ENCODE data around the gene CLSTN3.
"Not testable (repeated sequence)": the region's sequence is repeated elsewhere in the genome, so short reads cannot be mapped to it uniquely, and the experiment has no call there.

Gene CLSTN3

GRCh38 chr12:7150356-7150755 is 20.2 kb downstream of the CLSTN3 start:
- no peak for DNase-seq (ENCODE audit: low read depth in 1 of 2, low spot score in 1 of 2)

- DNase-seq (ENCODE audit: low read depth in 1 of 2, low spot score in 1 of 2): no peak
Measured at GRCh38 chr12:7150841-7151240, 20.7 kb downstream of the CLSTN3 start.

- DNase-seq (ENCODE audit: low read depth in 1 of 2, low spot score in 1 of 2): no peak
Measured at GRCh38 chr12:7151532-7151931, 21.4 kb downstream of the CLSTN3 start.

GRCh38 chr12:7152818-7153217 is 22.6 kb downstream of the CLSTN3 start:
- DNase-seq (ENCODE audit: low read depth in 1 of 2, low spot score in 1 of 2): no peak

GRCh38 chr12:7154042-7154441 is 23.9 kb downstream of the CLSTN3 start:
- no peak for DNase-seq (ENCODE audit: low read depth in 1 of 2, low spot score in 1 of 2)

- no peak for DNase-seq (ENCODE audit: low read depth in 1 of 2, low spot score in 1 of 2)
Measured at GRCh38 chr12:7154901-7155470, 24.8 kb downstream of the CLSTN3 start.

GRCh38 chr12:7155471-7156034 is 25.4 kb downstream of the CLSTN3 start:
- no peak for DNase-seq (ENCODE audit: low read depth in 1 of 2, low spot score in 1 of 2)

GRCh38 chr12:7156259-7157197 is 26.4 kb downstream of the CLSTN3 start:
- no peak for DNase-seq (ENCODE audit: low read depth in 1 of 2, low spot score in 1 of 2)

GRCh38 chr12:7157391-7157790 is 27.2 kb downstream of the CLSTN3 start:
- DNase-seq (ENCODE audit: low read depth in 1 of 2, low spot score in 1 of 2): no peak

- DNase-seq (ENCODE audit: low read depth in 1 of 2, low spot score in 1 of 2): no peak
Measured at GRCh38 chr12:7158781-7159609, 28.8 kb downstream of the CLSTN3 start.

GRCh38 chr12:7160183-7160582 is 30.0 kb downstream of the CLSTN3 start:
- DNase-seq (ENCODE audit: low read depth in 1 of 2, low spot score in 1 of 2): no peak

- DNase-seq (ENCODE audit: low read depth in 1 of 2, low spot score in 1 of 2): no peak
Measured at GRCh38 chr12:7161327-7161726, 31.2 kb downstream of the CLSTN3 start.

- no peak for DNase-seq (ENCODE audit: low read depth in 1 of 2, low spot score in 1 of 2)
Measured at GRCh38 chr12:7161811-7162210, 31.6 kb downstream of the CLSTN3 start.

- DNase-seq (ENCODE audit: low read depth in 1 of 2, low spot score in 1 of 2): no peak
Measured at GRCh38 chr12:7162691-7163114, 32.5 kb downstream of the CLSTN3 start.

- no peak for DNase-seq (ENCODE audit: low read depth in 1 of 2, low spot score in 1 of 2)
Measured at GRCh38 chr12:7169951-7170350, 39.8 kb downstream of the CLSTN3 start.

GRCh38 chr12:7171854-7172253 is 41.7 kb downstream of the CLSTN3 start:
- DNase-seq (ENCODE audit: low read depth in 1 of 2, low spot score in 1 of 2): no peak

- DNase-seq (ENCODE audit: low read depth in 1 of 2, low spot score in 1 of 2): no peak
Measured at GRCh38 chr12:7175493-7175892, 45.3 kb downstream of the CLSTN3 start.

- no peak for DNase-seq (ENCODE audit: low read depth in 1 of 2, low spot score in 1 of 2)
Measured at GRCh38 chr12:7176595-7176994, 46.4 kb downstream of the CLSTN3 start.

GRCh38 chr12:7178481-7178880 is 48.3 kb downstream of the CLSTN3 start:
- DNase-seq (ENCODE audit: low read depth in 1 of 2, low spot score in 1 of 2): no peak

- DNase-seq (ENCODE audit: low read depth in 1 of 2, low spot score in 1 of 2): no peak
Measured at GRCh38 chr12:7180685-7181084, 50.5 kb downstream of the CLSTN3 start.

- DNase-seq (ENCODE audit: low read depth in 1 of 2, low spot score in 1 of 2): not testable (repeated sequence)
Measured at GRCh38 chr12:7186058-7186457, 55.9 kb downstream of the CLSTN3 start.

All from activated T-helper 1 cell treated with anti-CD3 and anti-CD28 coated beads, Interleukin-2, amount 50 U/mL, for 16 hours (primary cell).